ACHN (cell line): ENCODE measurements around the gene C1orf122.

Experiments used
- DNase-seq: peaks from one replicate; pipeline ENCODE4 v3.0.0-alpha.2; 2015
- in situ Hi-C: cut with HindIII; loops from 2 replicates; pipeline ENCODE4 v1.10.0; 2017; ENCODE audit warnings: low sequenced_read_pairs, low pct_ligation_motif_present, low pct_unique_long_range_greater_than_20kb

The C1orf122 gene

GRCh38 chr1:37795340-37796125 is 12.1 kb upstream of the C1orf122 start:
- DNase-seq = no peak
- in situ Hi-C loops = no loop called here

GRCh38 chr1:37797750-37798345 is 9.7 kb upstream of the C1orf122 start:
- DNase-seq = no peak
- in situ Hi-C loops = no loop called here

- DNase-seq = no peak
- in situ Hi-C loops = no loop called here
Measured at GRCh38 chr1:37802439-37802838, 5.2 kb upstream of the C1orf122 start.

- in situ Hi-C loops = no loop called here
- DNase-seq = peak; percentile 10
Measured at GRCh38 chr1:37807220-37807554, 403 bp upstream of the C1orf122 start.

- peak; percentile 80 for DNase-seq
- in situ Hi-C loops = no loop called here
Measured at GRCh38 chr1:37808369-37809319, 1.1 kb downstream of the C1orf122 start.

GRCh38 chr1:37809942-37810341 is 2.4 kb downstream of the C1orf122 start:
- DNase-seq = no peak
- in situ Hi-C loops = no loop called here

- peak; percentile 78 for DNase-seq
- in situ Hi-C loops = no loop called here
Measured at GRCh38 chr1:37811027-37811655, 3.6 kb downstream of the C1orf122 start.

- in situ Hi-C loops = no loop called here
- no peak for DNase-seq
Measured at GRCh38 chr1:37813529-37814145, 6.0 kb downstream of the C1orf122 start.

- in situ Hi-C loops = no loop called here
Measured at GRCh38 chr1:37814252-37814651, 6.7 kb downstream of the C1orf122 start.

GRCh38 chr1:37817481-37817880 is 9.9 kb downstream of the C1orf122 start:
- in situ Hi-C loops = no loop called here
- no peak for DNase-seq

More at GRCh38 chr1:37814252-37814651, 6.7 kb downstream of the C1orf122 start:
- DNase-seq = no peak

- no peak for DNase-seq
- in situ Hi-C loops = no loop called here
Measured at GRCh38 chr1:37821481-37821880, 13.9 kb downstream of the C1orf122 start.

GRCh38 chr1:37822906-37823815 is 15.6 kb downstream of the C1orf122 start:
- DNase-seq = no peak
- in situ Hi-C loops = no loop called here

GRCh38 chr1:37824001-37824400 is 16.4 kb downstream of the C1orf122 start:
- in situ Hi-C loops = no loop called here
- DNase-seq = no peak

GRCh38 chr1:37825506-37825905 is 17.9 kb downstream of the C1orf122 start:
- DNase-seq = no peak
- in situ Hi-C loops = no loop called here

GRCh38 chr1:37828410-37829074 is 21.0 kb downstream of the C1orf122 start:
- in situ Hi-C loops = no loop called here
- no peak for DNase-seq

- DNase-seq = no peak
- in situ Hi-C loops = no loop called here
Measured at GRCh38 chr1:37831109-37831508, 23.5 kb downstream of the C1orf122 start.

GRCh38 chr1:37831809-37832208 is 24.2 kb downstream of the C1orf122 start:
- in situ Hi-C loops = no loop called here
- DNase-seq = no peak
